Amygdala (tissue), 56 donors: ENCODE measurements around the gene ENHO.

Experiments
- DNase-seq, 56 donors: peaks; one replicate each; lab custom pipeline; 2025; lab: John Stamatoyannopoulos, UW

The ENHO gene

DNA sequence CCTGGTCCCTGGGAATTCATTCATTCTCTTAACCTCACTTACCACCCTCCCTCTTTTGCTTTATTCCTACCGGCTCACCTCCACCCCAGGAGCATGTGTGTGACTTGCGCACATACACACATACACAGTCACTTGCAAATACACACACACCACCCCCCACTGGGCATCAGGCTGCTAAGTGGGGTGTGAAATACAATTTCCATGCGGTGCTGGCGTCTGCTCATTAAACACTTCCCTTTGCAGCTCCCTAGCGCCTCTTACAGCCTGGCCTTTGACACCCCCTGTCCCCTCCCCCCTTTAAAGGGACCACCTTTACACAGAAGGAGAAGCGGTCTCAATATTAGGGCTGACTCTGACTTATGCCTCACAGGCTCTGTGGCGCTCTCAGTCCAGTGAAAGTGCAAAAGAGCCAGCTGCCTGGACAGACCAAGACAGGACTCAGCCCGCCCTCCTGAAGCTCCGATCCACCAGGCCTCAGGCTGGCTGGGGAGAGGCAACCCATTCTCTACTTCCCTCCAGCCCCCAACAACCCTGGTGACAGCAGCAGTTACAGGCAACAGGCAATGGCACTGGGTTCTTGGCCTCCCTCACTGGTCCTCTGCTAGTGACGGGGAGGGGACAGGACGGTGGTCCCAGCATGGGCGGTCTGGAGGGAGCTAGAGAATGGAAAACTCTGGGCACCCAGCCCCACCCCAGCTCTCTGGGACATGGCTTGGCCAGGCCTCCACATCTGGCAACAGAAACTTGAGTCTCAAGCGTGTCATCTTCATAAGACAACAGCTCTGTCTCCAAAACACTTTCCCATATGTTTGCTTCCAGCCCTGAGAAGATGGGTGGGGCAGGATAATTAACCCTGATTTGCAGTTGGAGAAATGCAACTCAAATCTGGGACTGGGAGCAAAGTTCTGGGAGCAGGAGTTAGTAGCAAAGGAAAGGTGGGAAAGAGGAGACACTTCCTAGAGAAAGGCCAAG lies 12.0 kb downstream of the ENHO start:
- no peak for DNase-seq

DNA sequence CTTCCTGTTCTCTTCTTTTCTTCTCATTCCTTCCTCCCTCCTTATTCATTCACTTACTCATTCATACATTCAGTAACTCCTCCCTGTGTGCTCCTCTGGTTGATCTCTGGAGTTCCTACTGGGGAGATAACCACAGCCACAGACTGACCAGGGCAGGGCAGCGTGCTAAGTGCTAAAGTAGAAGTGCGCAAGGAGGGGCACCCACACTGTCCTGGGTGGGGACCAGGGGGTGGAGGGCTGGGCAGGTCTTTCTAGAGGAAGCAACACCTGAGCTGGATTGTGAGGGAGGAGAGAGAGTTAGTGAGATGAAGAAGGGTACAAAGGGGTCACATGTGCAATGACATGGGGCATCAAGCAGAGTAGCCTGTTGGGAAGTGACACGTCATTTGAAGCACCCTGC lies 13.8 kb downstream of the ENHO start:
- no peak for DNase-seq

DNA sequence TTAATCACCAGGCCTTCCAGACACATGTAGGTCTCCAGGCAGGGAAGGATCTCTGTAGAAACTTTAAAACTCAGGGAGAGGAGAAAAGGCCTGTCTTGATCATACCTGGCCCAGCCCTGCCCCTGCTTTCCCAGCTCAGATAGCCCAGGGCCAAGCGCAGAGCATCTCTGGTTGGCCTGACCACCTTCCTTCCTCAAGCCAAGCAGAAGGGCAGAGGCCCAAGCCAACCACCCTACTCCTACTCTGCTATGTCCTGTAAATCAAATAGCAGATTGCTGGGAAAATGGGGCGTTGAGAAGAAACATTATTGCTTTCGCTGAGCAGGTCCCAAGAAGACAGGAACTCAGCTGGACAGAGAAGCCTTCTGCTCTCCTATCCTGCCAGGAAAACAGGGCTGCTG lies 14.3 kb downstream of the ENHO start:
- no peak for DNase-seq

DNA sequence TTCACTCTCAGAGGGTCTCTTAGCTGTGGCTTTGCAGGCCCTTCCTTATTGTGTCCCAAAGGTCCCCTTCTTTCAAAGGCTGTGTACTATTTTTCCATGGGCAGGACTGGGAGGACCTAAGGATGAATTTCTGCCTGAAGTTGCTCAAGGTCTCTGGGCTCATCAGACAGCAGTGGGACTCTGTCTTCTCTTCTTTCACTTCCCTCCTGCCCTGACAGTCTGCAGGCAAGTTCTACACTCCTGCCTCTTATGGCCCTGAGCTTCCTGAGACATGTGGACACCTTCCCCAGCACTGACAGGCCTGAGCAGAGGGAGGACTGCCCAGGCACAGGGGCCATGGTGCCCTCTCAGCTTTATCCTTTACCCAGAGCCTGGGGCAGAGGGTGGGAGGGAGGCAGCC lies 14.8 kb downstream of the ENHO start:
- DNase-seq = no peak

DNA sequence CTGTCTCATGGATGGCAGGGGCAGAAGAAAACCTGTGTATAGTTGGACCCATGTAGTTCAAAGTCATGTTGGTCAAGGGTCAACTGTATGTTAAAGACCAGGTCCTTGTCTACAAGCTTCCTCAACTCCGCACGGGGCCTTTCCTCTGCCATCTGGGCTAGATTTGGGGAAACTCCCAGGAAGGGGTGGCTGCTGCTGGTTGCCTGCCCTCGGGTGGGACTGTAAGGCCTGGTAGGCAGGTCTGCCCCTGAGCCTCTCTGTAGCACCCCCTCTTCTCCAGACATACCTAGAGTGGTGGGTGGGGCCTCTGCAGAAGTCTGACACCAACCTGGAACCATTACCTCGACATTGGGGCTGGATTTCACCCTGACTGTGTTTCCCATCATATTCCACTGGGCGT lies 15.2 kb downstream of the ENHO start:
- DNase-seq = no peak

DNA sequence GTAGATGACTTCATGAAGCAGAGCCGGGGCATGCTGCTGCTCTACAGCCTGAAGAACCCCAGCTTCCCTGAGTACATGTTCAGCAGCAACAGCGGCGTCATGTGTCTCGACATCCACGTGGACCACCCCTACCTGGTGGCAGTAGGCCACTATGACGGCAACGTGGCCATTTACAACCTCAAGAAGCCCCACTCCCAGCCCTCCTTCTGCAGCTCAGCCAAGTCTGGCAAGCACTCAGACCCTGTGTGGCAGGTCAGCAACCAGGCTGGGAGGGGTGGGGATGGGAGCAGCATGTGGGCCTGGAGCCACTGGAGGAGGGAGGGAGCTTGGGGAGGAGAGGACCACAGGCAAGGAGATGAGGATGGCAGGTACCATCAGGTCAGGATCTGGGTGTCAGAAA lies 16.2 kb downstream of the ENHO start:
- DNase-seq = peak in 2 of 56 donors; percentile 14 to 19

- DNase-seq = no peak
These were observed 17.2 kb downstream of the ENHO start for GRCh38 chr9:34505370-34506120.

DNA sequence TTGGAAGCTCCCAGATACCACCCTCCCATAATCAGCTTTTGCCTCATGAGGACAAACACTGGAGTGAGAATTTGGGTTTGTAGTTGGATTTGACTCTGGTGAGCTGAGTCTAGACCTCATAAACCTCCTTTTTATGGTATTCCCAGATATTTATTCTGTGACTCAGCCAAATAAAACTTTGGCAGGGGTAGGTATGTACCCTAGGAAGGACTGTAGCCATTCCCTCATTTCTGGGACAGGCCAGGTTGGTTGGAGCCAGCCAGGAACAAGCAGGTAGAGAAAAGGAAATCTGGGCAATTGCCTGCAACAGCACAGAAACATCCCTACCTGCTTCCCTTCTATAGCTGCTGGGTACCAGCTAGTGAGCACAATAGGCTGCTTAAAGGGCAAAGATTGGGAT lies 19.4 kb downstream of the ENHO start:
- no peak for DNase-seq

DNA sequence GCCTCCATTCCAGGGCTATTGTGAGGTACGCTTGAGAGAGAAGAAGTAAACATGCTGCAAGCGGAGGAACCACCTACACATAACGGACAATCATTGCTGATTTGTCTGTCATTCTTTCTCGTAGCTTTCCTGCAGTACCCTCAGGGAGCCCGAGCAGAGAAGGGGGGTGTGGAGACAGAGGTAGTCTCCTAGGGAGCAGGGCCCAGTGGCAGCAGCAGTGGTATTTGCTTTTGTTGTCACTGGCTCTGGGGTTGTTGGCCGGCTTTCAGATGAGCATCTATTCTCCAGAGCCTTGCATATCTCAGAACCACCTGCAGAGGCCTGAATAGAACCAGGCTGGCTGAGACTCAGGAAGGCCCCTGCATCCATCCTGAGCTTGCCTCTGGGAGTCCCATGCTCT lies 19.9 kb downstream of the ENHO start:
- DNase-seq = peak in 13 of 56 donors; percentile 19 to 60 (median 40)

GRCh38 chr9:34502471-34502870 lies 20.3 kb downstream of the ENHO start:
- DNase-seq = peak in 5 of 56 donors; percentile 55 to 63 (median 59)

GRCh38 chr9:34501889-34502425 lies 20.8 kb downstream of the ENHO start:
- peak in 55 of 56 donors; percentile 46 to 100 (median 96) for DNase-seq

- no peak for DNase-seq
These were observed 21.4 kb downstream of the ENHO start for GRCh38 chr9:34501372-34501771.

DNA sequence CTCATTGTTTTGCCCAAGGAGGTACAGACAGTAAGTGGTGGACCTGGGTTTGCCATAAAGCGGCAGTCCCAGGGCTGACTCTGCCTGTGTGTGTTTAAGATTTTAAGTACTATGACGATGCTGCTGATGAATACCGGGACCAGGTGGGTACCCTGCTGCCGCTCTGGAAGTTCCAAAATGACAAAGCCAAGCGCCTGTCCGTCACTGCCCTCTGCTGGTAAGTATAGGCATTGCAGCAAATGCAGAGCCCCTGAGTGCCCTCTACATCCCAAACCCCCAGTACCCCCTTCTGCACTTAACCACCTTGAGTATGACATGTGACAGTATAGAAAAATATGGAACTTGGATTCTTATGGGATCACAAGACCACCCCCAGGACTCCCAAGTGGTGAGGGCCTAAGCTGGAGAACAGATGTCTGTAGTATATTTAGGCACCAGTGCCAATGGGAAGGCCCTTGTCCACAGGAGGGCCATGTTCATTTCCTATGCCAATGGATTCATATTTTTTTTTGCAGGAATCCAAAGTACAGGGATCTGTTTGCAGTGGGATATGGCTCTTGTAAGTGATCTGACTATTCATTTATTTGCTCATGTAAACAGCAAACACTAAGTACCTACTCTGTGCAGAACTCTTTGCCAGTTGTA lies 22.0 kb downstream of the ENHO start:
- DNase-seq = peak in 38 of 56 donors; percentile 16 to 76 (median 38)

- DNase-seq = no peak
These were observed 23.7 kb downstream of the ENHO start for GRCh38 chr9:34499076-34499475.

- peak in 6 of 56 donors; percentile 9 to 35 (median 21) for DNase-seq
These were observed 24.2 kb downstream of the ENHO start for GRCh38 chr9:34498553-34498952.

- DNase-seq = no peak
These were observed 26.6 kb downstream of the ENHO start for GRCh38 chr9:34496149-34496712.

GRCh38 chr9:34493972-34494535 lies 28.7 kb downstream of the ENHO start:
- peak in 6 of 56 donors; percentile 4 to 33 (median 12) for DNase-seq

DNA sequence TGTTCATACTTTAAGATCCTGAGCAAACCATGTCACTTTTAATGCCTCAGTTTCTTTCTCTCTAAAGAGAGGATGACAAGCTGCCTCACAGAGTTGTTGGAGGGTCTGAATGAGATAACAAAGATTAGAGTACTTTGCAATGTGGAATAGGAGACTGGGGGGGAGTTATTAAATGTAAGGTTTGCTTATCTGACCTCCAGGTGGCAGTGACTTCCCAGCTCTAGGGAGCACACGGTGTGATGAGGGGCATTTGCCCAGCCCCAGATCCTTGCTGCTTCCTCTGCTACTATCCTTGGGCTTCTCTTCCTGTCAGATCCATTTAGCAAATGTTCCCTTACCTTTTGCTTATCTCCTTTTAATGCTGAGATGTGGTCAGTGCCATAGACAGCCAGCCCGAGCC lies 30.7 kb downstream of the ENHO start:
- DNase-seq = no peak

- DNase-seq = no peak
These were observed 31.2 kb downstream of the ENHO start for GRCh38 chr9:34491596-34491995.

GRCh38 chr9:34490760-34491159 lies 32.0 kb downstream of the ENHO start:
- no peak for DNase-seq
